Testis (tissue), 2 donors: ENCODE results near the gene MDGA2.

ENCODE experiments used
- POLR2A ChIP-seq: fragments of 450-650 bp; IDR thresholded peaks from one replicate; pipeline ENCODE4 v1.6.1; 2017; ENCODE audit warnings: antibody characterized with exemption, mild to moderate bottlenecking, moderate library complexity
- TF ChIP-seq, protein P1 (sequence below), 3 experiments: fragments of 450-650 bp in 2 of 3; fragments of 200-600 bp in 1 of 3; sonication (generic) in 1 of 3; IDR thresholded peaks; one replicate each; pipeline ENCODE4 v1.5.1; 2016 to 2019; ENCODE audit warnings: antibody characterized with exemption in 3 of 3, mild to moderate bottlenecking in 2 of 3, moderate library complexity in 1 of 3

DNA sequence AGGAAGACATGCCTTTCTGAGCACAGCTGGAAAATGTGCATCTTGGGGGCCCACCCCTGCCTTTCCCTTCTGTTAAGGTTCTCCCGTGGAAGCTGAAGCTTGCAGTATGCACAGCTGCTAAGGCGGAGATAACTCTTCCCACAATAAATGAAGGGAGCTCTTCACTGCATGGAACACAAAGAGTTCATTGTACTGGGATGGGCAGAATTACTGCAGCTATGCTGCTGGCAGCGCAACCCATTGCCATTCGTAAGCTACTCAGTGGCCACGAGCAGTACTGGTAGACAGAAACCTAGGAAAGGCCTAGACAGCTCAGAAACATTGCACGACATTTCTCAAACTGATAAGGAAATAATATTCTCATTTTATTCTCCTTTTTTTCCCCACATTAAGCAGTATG is 310.2 kb downstream of the MDGA2 start:
- TF ChIP-seq, protein P1, sequence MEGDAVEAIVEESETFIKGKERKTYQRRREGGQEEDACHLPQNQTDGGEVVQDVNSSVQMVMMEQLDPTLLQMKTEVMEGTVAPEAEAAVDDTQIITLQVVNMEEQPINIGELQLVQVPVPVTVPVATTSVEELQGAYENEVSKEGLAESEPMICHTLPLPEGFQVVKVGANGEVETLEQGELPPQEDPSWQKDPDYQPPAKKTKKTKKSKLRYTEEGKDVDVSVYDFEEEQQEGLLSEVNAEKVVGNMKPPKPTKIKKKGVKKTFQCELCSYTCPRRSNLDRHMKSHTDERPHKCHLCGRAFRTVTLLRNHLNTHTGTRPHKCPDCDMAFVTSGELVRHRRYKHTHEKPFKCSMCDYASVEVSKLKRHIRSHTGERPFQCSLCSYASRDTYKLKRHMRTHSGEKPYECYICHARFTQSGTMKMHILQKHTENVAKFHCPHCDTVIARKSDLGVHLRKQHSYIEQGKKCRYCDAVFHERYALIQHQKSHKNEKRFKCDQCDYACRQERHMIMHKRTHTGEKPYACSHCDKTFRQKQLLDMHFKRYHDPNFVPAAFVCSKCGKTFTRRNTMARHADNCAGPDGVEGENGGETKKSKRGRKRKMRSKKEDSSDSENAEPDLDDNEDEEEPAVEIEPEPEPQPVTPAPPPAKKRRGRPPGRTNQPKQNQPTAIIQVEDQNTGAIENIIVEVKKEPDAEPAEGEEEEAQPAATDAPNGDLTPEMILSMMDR (IDR thresholded peaks at IDR 0.05) = no peak
- TF ChIP-seq POLR2A = no peak
